Esophagus muscularis mucosa (tissue), 3 donors: Measurements from ENCODE around the gene RHBDD2.

ENCODE experiments used
- POLR2A ChIP-seq: fragments of 450-650 bp; IDR thresholded peaks from one replicate; pipeline ENCODE4 v1.6.1; 2017; ENCODE audit warnings: antibody characterized with exemption, moderate library complexity, mild to moderate bottlenecking, low read depth
- TF ChIP-seq, protein P1 (sequence below), 3 experiments: fragments of 200-600 bp in 2 of 3; fragments of 450-650 bp in 1 of 3; sonication (generic) in 2 of 3; IDR thresholded peaks; one replicate each; pipeline ENCODE4 v1.5.1; 2017 to 2019; ENCODE audit warnings: antibody characterized with exemption in 3 of 3, mild to moderate bottlenecking in 2 of 3, moderate library complexity in 1 of 3

GRCh38 chr7:75830978-75831377 lies 47.9 kb upstream of the RHBDD2 start:
- no peak for TF ChIP-seq POLR2A
- TF ChIP-seq, protein P1, sequence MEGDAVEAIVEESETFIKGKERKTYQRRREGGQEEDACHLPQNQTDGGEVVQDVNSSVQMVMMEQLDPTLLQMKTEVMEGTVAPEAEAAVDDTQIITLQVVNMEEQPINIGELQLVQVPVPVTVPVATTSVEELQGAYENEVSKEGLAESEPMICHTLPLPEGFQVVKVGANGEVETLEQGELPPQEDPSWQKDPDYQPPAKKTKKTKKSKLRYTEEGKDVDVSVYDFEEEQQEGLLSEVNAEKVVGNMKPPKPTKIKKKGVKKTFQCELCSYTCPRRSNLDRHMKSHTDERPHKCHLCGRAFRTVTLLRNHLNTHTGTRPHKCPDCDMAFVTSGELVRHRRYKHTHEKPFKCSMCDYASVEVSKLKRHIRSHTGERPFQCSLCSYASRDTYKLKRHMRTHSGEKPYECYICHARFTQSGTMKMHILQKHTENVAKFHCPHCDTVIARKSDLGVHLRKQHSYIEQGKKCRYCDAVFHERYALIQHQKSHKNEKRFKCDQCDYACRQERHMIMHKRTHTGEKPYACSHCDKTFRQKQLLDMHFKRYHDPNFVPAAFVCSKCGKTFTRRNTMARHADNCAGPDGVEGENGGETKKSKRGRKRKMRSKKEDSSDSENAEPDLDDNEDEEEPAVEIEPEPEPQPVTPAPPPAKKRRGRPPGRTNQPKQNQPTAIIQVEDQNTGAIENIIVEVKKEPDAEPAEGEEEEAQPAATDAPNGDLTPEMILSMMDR (IDR thresholded peaks at IDR 0.05), result no peak
